Ecto neural progenitor cell (in vitro differentiated cells): ENCODE results near the gene NEDD9.

Experiments
- DNase-seq: peaks from one replicate; pipeline ENCODE4 v3.0.0-alpha.2; 2018; ENCODE audit warnings: low spot score

Gene NEDD9

GRCh38 chr6:11260249-11261038, 28.0 kb upstream of the NEDD9 start:
- no peak for DNase-seq

- no peak for DNase-seq
Observed at GRCh38 chr6:11258260-11259237, 26.1 kb upstream of the NEDD9 start.

- no peak for DNase-seq
Observed at GRCh38 chr6:11255610-11256009, 23.1 kb upstream of the NEDD9 start.

DNA sequence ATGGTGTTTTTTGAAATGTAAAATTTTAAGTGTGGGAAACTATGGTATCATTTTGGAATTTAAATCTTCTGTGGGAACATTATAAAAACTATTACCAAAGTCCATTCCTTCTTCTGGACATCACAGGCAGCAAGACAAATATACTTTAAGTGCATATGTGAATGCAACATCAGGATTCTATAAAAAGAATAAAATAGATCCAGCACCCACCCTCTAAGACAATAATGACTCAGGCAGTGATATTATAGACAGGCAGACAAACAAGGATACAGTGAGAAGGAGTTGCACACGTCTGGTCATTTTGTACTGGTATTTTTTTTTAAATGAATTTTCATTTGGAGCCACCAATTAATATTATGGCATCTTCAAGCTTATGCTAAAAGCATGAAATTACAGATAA, 21.1 kb upstream of the NEDD9 start:
- no peak for DNase-seq

DNA sequence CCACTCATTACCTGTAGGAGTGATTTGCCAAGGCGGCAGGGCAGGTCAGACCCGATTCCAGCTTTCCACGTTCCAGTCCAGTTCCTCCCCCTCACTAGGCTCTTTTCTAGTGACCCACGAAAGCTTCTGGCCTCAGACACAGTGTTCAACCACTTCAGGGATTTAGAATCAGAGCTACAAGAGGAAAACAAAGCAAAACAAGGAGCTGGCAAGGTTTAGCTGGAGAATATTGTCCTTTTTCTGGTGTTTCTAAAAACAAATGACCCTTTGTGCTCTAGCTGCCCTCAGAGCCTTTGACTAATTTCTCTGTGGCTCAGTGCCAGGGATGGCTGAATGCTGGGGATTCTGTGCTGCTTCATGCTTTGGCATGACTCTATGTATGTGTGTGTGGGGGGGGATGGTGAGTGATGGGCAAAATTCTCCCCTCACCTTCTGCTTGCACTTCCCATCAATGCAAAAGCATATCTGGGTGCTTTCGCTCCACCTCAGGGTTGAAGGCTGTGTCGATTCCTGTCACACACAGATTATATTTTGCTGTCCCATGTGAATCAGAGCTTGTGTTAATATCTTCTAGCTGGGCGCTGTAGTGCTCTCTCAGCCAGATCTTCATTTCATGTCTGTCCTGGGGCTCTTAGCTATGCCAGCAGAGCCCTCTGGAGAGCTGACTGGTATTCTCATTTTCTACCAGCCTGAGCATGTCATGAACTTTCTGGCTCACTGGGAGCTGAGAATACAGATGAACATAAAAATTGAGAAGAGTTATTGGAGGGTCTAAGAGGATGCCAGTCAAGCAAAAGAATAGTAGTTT, 19.3 kb upstream of the NEDD9 start:
- no peak for DNase-seq

DNA sequence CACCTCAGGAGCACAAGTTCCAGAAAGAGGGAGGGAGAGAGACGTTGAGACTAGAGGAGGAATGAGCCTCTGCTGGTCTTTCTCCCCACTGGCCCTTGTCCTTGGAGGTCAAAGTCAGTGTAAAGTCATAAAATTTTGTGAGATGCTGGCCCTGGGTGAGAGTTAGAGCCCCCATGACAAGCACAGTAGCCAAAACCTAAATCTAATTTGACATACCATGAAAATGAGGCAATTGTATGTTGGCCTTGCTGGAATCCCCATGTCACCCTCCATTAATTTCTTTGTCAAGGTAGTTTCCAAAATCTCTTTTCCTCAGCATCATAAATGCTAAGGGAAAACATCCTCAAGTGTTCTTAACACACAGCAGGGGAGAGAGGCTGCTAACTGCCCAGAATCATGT, 17.6 kb upstream of the NEDD9 start:
- DNase-seq: no peak

DNA sequence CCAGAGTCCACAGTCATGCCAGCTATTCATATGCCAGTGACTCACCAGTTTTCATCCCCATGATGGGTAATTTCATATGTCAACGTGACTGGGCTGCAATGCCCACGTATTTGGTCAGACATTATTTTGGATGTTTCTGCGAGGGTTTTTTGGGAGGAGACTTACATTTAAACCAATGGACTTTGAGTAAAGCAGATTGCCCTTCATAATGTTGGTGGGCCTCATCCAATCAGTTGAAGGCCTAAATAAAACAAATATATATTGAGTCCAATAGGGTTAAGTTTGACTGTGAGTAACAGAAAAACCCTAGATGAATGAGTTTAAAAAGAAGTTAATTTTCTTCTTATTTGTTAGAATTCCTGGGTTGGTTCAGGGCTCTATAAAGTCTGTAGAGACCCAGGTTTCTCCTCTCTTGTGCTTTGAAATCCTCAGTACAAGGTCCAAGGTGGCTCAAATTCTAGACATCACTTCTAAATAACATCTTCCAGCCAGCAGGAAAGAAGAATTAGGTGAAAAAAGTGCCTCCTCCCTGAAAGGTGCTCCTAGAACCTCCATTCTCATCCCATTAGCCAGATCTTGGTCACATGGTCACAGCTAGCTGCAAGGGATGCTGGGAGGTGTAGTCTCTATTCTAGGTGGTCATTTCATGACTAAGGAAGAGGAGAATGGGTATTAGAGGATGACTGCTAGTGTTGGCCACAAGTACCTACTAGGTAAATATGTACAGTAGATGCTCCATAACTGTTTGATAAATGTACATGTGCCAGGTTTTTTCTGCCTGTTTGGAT, 16.7 kb upstream of the NEDD9 start:
- DNase-seq: no peak

GRCh38 chr6:11246722-11247121, 14.3 kb upstream of the NEDD9 start:
- DNase-seq: no peak

DNA sequence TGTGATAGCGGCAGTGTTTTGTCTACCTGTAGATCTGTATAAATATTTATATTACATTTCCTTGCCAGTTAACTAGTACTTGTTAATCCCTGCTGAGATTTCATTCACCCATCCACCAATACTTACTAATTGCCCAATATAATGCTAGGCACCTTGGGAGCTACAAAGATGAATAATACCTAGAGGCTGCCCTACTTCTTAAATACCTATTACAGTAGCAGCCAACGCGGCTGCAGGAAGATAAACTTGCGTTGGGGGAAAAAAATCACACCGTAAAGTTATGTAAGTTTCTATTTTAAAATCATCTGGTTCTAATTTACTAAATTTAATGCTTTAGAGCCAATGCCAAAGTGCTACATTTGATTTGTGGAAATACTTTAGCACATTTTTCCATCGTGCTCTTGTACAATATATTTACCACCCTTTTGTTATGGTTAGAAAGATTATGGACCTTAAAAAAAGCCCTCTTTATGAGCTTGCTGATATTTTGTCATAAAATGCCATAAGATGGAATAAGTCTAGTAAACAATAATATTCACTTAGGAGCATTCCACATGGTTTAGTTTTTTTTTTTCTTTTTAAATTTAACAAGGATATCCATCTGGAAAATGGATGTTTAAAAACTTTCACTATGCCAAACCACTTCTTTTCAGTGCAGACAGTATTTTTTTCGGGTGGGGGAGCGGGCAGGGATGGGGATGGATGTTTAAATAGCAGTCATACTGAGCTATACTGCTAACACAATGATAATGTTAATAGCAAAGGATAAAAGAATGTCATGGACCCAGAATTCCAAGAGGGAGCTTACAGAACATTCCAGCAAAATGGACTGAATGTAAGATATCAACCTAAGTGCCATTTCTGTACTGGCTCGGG, 13.2 kb upstream of the NEDD9 start:
- no peak for DNase-seq

- DNase-seq: no peak
Observed at GRCh38 chr6:11244387-11245126, 12.1 kb upstream of the NEDD9 start.

GRCh38 chr6:11243861-11244260, 11.4 kb upstream of the NEDD9 start:
- no peak for DNase-seq

DNA sequence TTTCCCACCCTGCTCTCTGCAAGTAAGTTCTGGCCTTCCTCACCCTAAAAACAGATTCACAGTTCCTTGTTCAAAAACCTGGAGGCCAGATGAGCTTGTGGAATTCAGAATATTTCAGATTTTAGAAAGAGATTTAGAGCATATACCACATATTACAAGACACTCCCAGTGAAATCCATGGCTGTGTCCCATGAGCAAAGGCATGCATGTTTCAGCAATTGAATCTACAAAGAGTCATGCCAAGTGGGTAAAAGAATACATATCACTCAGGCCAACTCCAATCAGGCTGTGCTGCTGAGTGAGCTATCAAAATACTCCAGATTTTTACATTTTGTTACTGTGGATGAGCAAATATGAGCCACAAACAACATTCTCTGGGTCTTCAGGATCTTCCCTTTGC, 10.2 kb upstream of the NEDD9 start:
- DNase-seq: no peak

GRCh38 chr6:11241793-11242201, 9.3 kb upstream of the NEDD9 start:
- DNase-seq: peak; percentile 86

DNA sequence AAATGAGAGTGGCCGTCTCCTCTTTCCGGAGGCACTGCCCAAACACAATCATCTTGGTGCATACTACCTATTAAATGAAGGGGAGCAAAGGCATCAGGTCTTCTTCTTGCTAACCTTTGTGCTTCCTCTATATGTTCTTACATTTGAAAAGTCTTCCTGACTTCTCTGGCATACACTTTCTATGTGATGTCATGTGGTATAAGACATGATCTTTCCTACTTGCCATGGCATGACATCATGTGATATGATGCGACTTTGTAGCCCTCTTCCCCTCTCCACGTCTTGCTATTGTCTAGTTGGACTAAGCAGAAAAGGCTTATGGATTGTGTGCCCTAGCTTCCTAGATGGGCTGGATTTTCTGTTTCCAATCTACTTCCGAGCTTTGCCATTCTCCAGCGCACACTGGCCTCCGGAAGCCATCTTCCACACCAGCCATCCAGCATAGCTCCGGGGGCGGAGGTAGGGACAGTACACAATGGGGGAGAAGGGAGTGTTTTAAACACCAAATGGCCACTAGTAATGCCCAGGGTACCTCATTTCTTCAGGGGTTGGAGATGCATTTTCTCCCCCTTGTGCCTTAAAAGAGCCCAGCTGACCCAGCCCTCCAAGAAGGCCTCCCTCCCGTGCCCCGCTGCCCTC, 8.8 kb upstream of the NEDD9 start:
- DNase-seq: no peak

DNA sequence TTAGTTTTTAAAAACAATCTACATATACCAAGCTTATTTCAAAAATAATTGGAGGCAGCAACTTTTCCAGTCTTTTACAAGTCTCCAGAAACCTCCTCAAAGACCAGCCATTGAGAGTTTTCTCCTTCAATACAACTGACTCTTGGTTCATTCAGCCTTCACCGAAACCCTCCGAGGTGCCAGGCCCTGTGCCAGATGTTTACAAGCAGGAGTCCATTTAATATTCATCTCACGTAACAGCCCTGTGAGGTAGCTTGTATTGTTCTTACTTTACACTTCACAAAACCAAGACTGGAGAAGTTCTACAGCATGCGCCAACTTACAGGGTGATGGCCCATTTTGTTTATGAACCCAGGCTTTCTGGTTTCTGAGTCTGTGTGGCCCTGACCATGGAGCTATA, 5.5 kb upstream of the NEDD9 start:
- DNase-seq: no peak

DNA sequence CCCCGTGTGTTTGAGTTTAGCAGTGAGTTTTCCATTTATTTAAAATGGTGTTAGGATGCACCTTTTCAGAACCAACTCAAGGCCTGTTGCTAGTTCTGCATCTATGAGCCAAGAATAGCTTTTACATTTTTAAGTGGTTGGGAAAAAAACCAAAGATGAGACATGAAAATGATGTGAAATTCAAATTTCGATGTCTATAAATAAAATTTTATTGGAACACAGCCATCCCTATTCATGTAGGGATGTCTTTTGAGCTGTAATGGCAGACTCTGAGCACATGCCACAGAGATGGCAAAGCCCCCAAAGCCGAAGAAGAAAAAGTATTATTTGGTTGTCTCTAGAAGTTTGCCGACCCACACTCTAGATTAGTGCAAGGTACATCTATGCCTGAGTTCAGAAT, 5.0 kb upstream of the NEDD9 start:
- no peak for DNase-seq

DNA sequence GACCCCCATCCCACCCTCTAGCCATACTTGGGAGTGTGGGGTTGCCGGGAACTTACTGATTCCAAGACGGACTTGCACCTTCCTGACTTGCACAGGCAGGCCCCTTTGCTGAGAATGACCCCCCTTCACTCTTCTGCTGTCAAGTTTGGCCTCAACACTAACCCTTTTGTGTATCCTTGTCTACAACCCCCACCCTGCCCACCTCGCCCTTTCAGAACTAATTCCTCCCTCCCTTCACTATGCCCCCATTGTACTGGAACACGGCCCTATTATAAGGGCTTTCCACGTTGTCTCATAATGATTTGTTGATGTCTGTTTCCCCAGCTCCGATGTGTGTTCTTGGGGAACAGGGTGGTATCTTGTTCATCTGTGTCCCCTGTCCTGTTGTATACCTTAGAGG, 4.4 kb upstream of the NEDD9 start:
- no peak for DNase-seq

GRCh38 chr6:11236076-11236750, 3.7 kb upstream of the NEDD9 start:
- DNase-seq: no peak

GRCh38 chr6:11235062-11235461, 2.6 kb upstream of the NEDD9 start:
- no peak for DNase-seq
